GM18951 (cell line): Measurements from ENCODE around the gene ATR.

Experiments
- POLR2A ChIP-seq: IDR thresholded peaks from 4 replicates; pipeline ENCODE4 v1.6.1; 2011; ENCODE audit warnings: mild to moderate bottlenecking; ENCODE audit not compliant: insufficient read length, insufficient read depth; ENCODE audit errors: extremely low read depth
- in situ Hi-C: fragments of 300-500 bp; cut with MboI; formaldehyde crosslinking; loops from one replicate; pipeline ENCODE4 v1.12.0; 2022; ENCODE audit warnings: low sequenced_read_pairs, mixed read lengths, inconsistent platforms; ENCODE audit not compliant: unreplicated experiment

Gene ATR

DNA sequence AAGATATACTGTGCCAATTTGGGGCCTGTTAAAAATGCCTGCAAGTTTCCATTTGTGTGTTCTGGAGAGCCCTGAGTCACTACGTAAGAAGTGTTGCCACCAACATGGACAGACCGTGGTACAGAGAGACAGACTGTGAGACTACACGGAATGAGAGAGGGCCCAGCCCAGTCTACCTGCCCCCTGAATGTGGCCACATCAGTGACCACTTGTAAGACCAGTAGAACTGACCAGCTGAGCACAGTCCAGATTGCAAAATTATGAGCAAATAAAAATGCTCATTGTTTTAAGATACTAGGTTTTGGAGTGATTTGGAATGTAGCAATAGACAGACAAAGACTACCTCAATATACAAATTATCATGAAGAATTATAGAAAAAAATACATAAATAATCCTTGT, 42.0 kb downstream of the ATR start:
- in situ Hi-C loops, result no loop called here
- no peak for TF ChIP-seq POLR2A

DNA sequence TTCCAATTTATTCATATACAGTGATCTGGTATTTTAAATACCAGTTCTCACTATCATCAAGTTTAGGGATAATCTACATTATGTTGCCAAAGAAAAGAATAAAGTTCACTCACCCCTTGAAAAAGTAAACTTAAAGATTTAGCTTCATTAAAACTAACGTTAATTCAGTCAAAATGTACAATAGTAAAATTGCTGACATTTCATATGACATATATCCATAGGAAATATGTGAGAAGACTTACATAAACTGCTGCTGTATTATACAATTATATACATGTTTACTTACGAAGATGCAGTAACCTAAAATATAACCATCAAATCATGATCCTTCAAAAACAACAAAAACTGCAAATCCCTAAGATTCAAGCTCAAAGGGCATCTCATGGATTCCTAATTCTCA, 44.0 kb downstream of the ATR start:
- in situ Hi-C loops, result no loop called here
- TF ChIP-seq POLR2A, result no peak

DNA sequence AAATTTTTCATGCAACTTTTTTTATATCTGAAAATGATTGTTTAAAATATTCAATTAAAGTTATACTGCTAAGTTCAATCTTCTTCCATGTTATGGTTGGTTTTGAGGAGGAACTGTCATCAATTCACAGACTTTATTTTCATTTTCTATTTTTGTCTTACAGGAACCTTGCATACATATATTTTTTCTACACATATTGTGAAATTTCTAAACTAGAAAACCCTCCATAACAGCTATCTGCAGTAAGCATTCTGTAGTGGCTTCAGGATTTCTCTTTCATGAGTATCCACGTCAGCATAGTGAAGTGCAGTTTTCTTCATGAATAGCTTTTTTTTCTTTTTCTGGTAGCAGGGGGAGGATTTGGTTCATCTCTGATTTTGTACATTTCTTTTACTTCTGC, 48.2 kb downstream of the ATR start:
- TF ChIP-seq POLR2A, result no peak
- in situ Hi-C loops, result no loop called here

DNA sequence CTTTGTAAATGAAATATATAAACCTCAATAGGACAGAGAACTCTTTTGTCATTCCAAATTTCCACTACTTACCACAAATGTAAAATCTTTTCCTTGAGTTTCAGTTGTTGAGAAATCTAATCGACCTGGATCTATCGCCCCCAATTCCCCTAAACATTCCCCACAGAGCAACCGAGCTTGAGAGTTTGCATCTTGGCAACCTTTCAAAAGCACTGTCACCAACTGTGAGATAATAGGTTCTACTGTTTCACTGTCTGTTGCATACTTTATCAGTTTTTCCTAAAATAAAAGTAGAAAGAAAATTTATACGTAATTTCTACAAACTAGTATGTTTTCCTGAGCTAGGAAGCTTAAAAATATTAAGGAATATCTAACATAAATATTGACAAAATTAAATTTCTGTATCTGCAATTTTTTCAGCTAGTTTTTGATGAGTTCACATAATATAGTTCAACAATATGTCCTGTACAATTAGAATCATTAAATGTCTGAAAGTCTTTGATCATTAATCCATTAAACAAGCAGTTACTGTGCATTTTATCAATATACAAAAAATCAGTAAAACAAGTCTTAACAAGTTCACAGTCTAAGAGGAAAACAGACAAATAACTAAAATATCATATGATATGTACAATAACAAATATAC, 54.5 kb downstream of the ATR start:
- in situ Hi-C loops, result no loop called here

DNA sequence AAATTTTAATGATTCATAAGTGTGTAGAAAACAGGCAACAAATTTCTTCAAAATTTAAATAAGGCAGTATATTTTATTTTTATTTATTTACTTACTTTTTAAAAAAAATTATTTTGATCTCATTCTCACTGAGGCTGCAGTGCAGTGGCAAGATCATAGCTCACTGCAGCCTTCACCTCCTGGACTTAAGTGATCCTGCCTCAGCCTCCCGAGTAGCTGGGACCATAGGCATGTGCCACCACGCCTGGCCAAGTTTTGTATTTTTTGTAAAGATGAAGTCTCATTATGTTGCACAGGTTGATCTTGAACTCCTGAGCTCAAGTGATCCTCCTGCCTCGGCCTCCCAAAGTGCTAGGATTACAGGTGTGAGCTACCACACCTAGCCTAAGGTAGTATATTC, 69.5 kb downstream of the ATR start:
- in situ Hi-C loops, result no loop called here
- no peak for TF ChIP-seq POLR2A

More for the DNA sequence above, 54.5 kb downstream of the ATR start:
- no peak for TF ChIP-seq POLR2A

DNA sequence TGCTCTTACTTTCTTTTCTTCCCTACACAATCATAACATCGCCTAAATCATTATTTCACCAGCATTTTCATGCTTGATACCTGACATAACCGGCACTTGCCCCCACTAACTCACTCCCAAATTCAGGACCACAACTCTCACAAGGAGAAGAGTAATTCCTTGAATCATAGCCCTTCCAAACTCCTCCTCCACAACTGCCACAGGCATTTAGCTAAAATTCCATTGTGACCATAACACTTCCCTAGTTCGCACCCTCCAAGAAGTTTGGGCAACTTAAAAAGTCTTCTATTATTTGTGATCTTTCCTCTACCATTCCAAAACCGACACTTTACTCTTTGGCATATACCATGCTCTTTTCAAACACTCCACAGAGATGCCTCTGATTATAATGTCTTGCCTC, 71.3 kb downstream of the ATR start:
- no peak for TF ChIP-seq POLR2A
- in situ Hi-C loops, result no loop called here

DNA sequence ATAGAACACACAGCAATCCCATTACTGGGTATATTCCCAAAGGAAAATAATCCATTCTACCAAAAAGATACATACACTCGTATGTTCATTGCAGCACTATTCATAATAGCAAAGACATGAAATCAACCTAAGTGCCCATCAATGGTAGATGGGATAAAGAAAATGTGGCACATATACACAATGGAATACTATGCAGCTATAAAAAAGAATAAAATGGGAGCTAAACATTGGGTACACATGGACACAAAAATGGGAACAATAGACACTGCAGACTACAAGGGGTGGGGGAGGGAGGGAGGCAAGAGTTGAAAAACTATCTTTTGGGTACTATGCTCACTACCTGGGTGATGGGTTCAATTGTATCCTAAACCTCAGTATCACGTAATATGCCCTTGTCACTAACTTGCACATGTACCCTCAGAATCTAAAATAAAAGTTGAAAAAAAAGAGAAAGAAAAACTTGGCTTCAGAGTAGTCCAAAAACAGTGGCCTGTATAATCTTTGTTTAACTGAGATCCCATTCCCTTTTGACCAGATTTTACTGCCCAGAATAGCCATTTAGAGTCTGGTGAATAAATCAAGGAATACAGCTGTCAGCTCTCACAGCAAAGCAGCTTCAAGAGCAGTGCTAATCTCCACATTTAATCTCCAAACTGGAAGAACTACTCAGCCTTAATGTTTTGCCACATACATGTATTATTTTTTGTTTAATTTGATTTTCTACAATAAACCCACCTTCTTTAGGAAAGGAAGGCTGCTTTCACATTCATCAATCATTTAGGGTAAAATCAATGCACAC, 76.1 kb downstream of the ATR start:
- in situ Hi-C loops, result no loop called here
- TF ChIP-seq POLR2A, result no peak

DNA sequence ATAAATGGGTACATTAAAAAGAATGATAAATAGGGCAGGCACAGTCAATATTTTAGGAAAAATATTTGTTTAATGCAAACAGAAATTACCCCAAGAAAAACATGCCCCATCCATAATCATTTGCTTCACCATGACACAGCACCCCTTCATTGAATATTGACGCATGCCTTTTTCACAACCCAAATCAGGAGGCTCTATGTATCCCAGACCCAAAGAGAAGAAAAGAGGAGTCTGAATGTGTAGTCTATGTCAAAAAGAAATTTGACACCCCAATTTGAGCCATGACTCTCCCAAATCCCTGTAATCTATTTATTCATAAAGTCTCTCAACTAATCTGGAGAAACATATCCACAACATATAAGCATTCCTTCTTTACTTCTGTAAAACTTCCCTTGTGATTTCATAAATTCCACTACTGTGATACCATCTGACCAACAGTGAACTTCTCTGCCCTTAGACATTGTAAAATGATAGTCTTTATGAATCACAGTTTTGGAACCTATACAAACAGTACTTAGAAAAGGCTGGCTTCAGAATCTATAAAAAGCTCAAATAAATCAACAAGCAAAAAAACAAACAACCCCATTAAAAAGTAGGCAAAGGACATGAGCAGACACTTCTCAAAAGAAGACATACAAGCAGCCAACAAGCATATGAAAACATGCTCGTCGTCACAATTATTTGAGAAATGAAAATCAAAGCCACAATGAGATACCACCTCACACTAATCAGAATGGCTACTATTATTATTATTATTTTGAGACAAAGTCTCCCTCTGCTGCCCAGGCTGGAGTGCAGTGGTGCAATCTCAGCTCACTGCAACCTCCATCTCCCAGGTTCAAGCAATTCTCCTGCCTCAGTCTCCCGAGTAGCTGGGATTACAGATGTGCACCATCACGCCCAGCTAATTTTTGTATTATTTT, 77.3 kb downstream of the ATR start:
- in situ Hi-C loops, result no loop called here
- no peak for TF ChIP-seq POLR2A

DNA sequence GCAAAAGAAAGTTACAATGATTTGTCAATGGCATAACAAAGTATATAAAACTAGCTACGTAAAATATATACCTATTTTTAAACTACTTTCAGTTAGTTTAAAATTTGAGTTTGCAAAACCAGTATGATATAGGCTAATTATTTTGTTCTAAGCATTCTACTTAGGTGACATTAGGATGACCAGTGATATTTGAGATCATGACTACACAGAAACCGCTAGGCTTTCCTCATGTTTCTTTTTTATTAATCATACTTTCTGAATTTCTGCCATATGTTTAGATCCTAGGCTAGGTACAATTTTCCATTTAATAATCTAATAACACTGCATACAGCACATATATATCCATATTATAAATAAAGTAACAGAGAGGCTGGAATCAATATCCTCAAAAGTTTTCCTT, 78.3 kb downstream of the ATR start:
- TF ChIP-seq POLR2A, result no peak
- in situ Hi-C loops, result no loop called here

DNA sequence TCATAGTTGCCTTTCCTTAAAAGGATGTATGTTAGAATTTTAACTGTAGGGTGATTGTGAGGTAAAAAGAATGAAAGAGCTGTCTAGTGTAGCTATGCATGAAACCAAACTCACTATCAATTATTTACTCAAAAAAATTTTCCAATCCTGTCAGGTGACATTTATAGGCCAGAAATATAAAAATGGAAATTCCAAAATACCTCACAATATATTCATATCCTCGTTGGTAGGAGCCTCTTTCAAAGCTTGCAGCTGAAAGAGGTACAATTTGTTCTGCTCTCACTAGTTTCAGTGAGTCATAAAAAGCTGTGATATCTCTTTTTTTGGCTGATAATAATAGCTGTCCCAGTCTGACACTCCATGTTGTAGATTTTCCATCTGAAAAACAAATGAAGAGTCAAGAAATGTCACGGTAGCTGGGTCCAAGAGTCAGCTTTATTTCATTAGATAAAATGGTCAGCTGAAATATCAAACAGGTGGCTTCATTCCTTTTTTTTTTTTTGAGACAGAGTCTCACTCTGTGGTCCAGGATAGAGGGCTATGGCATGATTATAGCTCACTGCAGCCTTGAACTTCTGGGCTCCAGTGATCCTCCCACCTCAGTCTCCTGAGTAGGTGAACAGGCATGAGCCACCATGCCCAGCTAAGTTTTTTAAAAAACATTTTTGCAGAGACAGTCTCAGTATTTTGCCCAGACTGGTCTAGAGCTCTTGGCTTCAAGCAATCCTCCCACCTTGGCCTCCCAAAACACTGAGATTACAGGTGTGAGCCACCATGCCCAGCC, 79.9 kb downstream of the ATR start:
- in situ Hi-C loops, result no loop called here
- TF ChIP-seq POLR2A, result no peak

DNA sequence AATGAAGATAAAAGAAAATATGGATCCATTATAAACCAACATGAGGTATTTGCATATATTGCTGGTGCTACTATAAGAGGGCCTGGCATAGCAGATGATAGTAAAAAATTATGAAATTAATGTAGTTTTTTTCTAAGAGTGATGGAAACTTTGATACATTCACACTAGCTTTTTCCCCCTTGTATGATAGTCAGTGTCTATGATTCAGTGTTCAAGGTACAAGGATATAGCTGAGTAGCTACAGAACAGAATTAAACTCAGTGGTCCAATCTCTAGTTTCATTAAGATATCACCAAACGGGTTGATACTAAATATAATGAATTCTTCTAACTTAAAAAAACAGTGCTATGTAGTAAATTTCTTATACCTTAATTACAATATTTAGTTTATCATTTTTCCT, 80.8 kb downstream of the ATR start:
- in situ Hi-C loops, result no loop called here
- TF ChIP-seq POLR2A, result no peak

DNA sequence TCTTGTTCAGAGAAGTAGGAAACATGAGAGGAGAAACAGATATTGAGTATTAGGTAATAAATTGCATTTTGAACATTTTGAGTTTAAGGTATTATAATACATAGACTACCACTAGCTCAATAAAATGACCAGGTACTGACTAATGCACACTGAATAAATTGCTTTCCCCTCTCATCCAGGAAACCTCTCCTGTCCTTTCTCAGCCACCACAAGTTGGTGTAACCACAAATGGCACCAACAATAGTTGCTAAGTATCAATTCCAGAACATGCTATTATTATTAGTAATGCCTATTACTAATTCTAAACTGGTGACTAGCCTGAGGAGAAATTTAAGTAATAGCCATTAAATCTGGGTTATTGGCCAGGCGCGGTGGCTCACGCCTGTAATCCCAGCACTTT, 83.4 kb downstream of the ATR start:
- no peak for TF ChIP-seq POLR2A
- in situ Hi-C loops, result no loop called here

DNA sequence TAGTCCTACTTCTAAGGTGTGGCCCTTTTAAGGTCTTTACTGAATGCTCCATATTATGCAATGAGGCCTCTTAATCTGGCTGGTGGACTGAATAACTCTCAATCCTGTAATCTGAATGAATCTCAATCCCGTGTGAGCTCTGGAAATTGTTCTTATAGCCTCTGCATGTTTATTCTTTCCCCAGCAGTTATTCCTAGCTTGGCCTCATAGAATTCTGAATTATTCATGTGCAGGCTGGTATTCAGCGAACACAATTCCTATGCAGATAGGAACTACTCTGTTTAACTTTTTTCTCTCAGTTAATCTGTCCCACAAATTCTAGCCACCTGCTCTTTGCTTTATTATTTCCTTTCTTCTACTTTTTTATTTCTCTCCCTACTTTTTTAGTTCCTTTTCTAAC, 86.3 kb downstream of the ATR start:
- no peak for TF ChIP-seq POLR2A
- in situ Hi-C loops, result no loop called here
